ENCODE results near the gene ERBB4.

Gene ERBB4

DNA sequence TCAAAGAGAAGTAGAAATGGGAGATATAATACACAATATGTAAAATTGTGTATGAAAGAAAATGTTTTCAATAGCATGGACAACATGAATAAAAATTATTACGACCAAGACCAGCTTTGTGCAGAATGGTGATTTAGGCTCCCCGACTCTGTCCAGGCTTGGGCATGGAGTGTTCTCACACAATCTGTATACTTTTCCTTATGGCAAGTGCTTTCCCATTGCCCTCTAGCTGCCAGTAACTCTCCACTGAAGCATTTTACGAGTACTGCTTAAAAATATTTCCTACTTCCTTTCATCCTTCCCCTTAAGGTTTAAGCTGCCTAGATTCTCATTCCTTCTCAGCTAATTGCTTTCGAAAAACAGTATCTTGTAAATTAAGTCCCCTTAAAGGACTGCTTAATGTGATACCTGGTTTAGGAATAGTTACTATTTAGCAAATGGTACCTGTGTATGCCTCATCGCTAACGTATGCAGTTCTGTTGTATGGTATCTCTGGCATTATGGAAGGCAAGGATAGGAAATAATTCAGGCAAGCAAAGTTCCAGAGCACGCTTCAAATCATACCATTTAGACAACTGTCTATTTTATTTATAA lies 714.6 kb downstream of the ERBB4 start:
- no peak for DNase-seq (ENCODE audit: low read depth)

DNA sequence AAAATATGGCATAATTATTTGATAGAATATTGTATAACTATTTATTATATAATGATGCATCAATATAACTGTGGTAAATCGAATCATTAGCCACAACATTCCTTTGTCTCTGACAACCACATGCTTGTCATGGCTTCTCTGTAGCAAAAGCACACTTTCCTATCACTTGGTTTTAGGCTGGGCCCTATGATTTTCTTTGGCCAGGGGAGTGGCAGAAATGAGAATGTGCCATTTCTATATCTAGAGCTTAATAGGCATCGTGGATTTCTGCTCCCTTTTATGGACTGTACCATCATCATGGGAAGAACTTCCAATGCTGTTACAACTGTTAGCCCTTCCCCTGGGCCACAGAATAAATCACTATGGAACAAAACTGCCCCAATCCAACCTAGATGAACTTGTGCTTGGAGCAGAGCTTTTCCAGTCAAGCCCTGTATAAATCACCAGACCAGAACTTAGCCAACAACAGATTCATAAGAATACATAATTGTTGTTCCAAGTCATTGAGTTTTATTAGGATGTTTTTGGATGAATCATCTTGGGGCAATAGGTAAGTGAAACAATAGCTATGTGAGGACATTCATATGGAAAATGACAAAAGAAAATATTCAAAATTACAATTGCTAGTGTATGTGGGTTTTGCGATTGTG lies 715.8 kb downstream of the ERBB4 start:
- DNase-seq (ENCODE audit: low read depth) = no peak

DNA sequence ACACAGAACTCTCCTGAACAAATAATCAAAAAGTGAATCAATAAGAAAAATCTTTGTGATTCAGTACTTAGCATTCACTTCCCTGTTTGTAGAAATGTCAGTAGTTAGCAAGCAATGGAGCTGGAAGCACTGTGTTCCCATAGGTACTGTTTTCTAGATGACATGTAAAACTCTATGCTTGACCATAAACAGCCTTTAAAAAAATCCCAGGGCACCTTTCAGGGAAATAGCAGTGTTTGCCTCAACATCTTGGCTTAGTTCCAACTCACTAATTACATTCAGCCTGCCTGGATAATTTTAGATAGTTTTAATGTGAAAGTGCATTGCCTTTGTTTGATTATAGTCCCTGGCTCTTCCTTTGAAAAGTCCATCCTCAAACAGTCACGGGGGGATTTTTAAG lies 721.8 kb downstream of the ERBB4 start:
- no peak for DNase-seq (ENCODE audit: low read depth)

GRCh38 chr2:211812587-211812986 lies 726.0 kb downstream of the ERBB4 start:
- DNase-seq (ENCODE audit: low read depth) = no peak

DNA sequence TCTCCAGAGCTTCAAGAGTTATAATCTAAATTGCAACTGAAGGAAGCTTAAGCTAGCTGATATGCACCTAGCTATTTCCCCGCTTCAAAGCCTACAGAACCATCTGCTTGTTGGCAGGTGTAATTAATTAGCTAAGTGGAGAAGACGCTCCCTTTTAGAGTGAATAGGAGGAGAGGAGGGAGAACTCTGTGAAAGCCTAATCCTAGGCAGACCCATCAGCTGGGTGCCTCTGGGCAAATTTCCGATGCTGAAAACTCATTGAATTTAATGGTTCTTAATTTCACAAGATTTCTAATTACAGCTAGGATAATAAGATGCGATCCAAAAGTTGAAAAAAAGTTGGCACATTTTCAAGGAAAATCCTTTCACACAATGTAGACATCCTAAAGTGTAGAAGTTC lies 735.9 kb downstream of the ERBB4 start:
- no peak for DNase-seq (ENCODE audit: low read depth)

DNA sequence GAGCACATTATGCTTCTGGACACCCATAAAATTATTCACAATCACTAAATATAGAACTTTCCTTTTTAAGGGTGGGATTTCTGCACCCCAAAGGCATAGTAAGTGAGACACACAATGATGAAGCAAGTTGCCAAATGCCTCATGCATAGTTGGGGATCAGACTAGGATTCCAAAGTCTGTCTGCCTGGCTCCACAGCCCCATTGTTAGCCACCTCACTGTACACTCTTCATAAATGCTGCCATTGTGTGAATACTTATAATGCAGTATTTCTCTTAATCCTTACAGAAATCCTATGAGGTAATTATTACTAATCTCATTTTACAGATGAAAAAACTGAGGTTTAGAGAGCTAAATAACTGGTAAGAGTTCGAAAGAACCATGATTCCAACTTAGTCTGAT lies 738.6 kb downstream of the ERBB4 start:
- DNase-seq (ENCODE audit: low read depth) = no peak

- DNase-seq (ENCODE audit: low read depth) = no peak
Observed at GRCh38 chr2:211798868-211799267, 739.7 kb downstream of the ERBB4 start.

- DNase-seq (ENCODE audit: low read depth) = no peak
Observed at GRCh38 chr2:211793690-211794089, 744.9 kb downstream of the ERBB4 start.

DNA sequence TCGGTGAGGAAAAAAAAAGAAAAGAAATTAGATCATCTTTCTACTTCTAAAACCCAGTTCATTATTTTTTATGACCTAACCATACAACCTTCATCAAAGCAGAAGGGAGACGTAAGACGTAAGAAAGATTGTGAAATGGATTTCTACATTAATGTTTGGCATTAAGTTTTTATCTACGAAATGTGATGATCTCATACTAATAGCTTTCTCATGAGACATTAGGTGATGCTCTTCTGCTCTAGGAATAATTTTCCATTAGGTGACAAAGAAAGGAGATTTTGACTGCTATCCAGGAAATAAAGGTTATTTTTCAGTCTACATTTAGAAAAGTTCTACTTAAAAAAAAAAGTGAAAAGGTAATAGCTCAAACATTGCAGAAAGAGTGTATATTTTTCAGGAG lies 748.6 kb downstream of the ERBB4 start:
- DNase-seq (ENCODE audit: low read depth) = no peak

GRCh38 chr2:211766689-211767088 lies 771.9 kb downstream of the ERBB4 start:
- DNase-seq (ENCODE audit: low read depth) = no peak

GRCh38 chr2:211762479-211762878 lies 776.1 kb downstream of the ERBB4 start:
- no peak for DNase-seq (ENCODE audit: low read depth)

DNA sequence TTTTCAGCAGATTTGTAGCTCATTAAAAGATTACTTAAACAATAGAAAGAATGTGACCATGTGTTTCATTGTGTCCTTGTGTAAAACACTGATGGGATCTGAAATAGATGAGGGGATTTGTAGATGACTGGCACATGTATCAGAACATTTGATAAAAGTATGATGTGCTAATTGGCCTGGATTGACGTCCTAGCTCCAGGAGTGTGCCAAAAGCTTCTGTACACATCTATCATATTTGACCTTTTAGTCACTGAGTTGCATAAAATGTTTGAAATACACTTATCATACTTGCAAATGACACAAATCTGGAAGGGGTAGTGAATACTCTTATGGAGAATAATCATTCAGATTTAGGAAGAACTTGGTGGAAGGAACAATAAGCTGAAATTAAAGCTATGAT lies 778.5 kb downstream of the ERBB4 start:
- DNase-seq (ENCODE audit: low read depth) = no peak

- DNase-seq (ENCODE audit: low read depth) = no peak
Observed at GRCh38 chr2:211756266-211756665, 782.3 kb downstream of the ERBB4 start.

GRCh38 chr2:211755187-211755586 lies 783.4 kb downstream of the ERBB4 start:
- no peak for DNase-seq (ENCODE audit: low read depth)

- DNase-seq (ENCODE audit: low read depth) = no peak
Observed at GRCh38 chr2:211751848-211752247, 786.8 kb downstream of the ERBB4 start.

DNA sequence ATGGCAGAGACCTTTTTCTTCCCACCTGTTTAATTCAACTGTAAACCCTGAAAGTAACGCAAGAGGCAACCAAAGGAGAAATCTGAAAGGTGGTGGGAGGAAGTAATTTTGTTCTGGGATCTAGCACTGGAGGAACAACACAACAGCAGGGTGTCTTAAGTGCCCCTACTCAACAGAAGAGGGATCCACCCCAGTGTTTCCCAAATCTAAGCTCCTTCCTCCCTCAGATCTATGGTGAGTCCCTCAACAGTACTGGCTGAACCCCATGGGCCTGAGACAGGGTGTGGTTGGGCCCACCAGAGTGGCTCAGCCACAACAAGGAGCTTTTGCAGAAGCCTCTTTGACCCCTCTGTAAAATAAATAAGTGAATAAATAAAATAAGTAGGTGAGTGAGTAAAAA lies 790.3 kb downstream of the ERBB4 start:
- DNase-seq (ENCODE audit: low read depth) = no peak

GRCh38 chr2:211745295-211746097 lies 793.1 kb downstream of the ERBB4 start:
- DNase-seq (ENCODE audit: low read depth) = no peak

DNA sequence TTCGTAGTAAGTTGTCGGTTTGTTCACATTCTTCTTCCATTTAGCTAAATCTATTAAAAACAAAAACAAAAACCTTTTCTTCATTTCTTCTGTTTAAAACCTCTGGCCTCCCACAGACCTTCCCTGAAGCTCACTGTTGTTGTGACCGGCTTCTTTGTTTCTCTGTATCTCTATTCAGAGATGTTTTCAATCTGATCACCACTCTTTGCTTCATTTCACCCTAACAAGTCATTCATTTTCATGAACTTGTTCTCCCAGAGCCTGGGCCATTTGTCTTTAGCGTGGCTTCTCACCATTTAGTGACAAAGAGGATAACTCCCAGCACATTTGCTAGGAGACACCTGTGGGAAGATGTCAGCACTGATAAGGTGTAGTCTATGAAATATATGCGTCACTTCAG lies 794.2 kb downstream of the ERBB4 start:
- DNase-seq (ENCODE audit: low read depth) = no peak

DNA sequence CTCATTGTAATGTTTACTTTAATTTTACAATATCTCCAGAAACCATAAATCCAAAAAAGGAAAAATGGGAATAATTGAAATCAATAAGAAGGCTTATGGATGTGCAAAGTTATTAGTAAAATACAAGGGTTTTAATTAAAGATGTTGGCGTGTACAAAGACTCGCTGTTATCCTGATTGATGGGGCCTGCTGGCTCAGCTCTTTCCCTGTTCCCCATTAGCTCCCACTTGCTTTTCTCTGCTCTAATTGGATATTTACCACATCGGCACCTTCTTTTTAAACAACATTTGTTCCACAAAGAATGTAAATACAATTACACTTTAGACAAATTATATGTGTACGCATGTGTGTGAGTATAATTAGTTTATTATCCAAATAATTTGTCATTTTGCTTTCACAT lies 796.6 kb downstream of the ERBB4 start:
- no peak for DNase-seq (ENCODE audit: low read depth)

DNA sequence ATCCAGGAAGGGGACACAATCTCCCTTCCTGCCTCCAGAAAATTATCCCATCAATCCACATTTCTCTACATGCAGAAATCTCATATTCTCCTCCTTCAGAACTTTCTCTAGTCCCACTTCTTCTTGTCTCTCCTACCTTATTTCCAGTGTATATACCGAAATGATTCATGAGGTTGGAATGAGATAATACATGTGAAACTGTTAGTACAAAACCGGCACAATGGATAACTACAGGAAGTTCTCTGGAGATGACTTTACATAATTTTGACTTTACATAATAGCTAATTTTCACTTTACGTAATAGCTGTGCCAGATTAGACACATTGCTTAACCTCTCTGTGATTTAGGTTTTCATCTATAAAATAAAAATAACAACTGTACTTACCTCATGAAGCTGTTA lies 801.3 kb downstream of the ERBB4 start:
- no peak for DNase-seq (ENCODE audit: low read depth)

DNA sequence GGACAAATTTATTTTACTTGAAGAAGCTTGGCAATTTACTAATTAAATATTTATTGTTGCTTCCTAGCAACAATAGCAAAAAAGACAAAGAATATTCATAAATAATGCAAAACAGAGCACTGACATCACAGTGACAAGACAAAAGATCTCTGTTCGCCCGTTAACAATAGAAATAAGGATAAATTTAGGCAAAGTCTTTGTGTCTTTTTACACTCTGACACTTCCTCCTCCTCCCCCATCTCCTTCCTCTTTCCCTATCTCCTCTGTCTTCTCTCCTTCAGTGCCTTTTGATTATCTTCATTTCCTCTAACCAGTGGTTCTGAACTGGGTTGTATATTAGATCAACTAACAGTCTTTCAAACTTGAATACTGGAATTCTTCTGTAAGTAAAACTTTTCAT lies 808.4 kb downstream of the ERBB4 start:
- DNase-seq (ENCODE audit: low read depth) = no peak

DNA sequence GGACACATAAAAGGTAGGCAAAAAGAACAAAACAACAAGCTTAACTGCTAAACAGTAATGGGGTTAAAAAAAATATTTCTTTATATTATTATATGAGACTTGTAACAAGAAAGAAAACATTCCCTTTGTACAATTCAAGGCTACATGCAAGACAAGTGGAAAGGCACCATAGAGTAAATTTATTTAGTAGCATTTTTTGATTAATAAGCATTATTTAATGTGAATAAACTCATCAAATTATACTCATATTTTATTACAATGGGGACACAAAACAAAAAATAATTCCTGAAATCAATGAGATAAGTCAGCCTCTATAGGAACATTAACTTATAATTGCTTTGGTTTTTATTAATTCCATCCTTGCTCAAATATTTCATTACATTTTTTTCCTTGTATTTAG lies 809.2 kb downstream of the ERBB4 start:
- DNase-seq (ENCODE audit: low read depth) = no peak

DNA sequence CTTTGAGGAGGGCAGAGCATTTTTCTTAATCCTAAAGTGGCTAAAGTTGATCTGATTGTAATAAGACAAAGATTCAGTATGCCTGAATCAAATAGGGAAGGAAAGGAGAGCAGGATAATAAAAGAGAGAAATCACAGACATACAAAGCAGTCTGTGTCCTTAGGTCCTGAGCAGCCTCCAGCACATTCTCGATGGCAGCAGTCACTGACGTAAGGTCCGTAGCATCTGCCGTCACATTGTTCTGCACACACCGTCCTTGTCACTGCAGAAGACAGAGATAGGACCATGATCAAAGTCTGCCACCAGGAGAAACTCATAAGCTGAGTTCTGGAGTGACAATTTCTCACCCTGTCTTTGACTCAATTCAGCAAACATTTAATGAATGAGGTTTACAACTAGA lies 813.7 kb downstream of the ERBB4 start:
- no peak for DNase-seq (ENCODE audit: low read depth)

DNA sequence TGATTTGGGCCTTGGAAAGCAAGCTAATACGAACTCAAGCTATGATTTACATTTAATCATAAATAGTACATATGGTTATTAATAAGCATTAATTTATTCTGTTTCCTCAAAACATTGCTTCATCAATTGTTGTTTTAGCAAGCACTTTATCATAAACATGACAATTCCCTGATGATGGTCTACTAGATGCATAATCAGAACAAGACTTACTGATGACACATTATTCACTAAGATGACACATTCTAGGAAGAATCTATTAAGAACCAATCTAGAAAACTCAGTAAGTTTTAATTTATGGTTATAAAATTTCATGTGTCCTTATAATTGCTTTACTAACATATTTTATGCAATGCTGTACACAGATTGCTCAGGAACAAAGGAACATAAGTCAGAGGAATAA lies 815.2 kb downstream of the ERBB4 start:
- DNase-seq (ENCODE audit: low read depth) = no peak
